ENCODE results near the gene PRELP.
"Not testable (repeated sequence)": the region's sequence is repeated elsewhere in the genome, so short reads cannot be mapped to it uniquely, and the experiment has no call there.

PRELP gene

GRCh38 chr1:203509135-203509534 lies 33.5 kb downstream of the PRELP start:
- DNase-seq = no peak

- no peak for DNase-seq
Observed at GRCh38 chr1:203511513-203511912, 35.9 kb downstream of the PRELP start.

GRCh38 chr1:203511930-203512329 lies 36.3 kb downstream of the PRELP start:
- no peak for DNase-seq

- no peak for DNase-seq
Observed at GRCh38 chr1:203512517-203512847, 36.9 kb downstream of the PRELP start.

GRCh38 chr1:203512848-203513584 lies 37.4 kb downstream of the PRELP start:
- DNase-seq = peak; percentile 97

GRCh38 chr1:203513585-203514031 lies 38.0 kb downstream of the PRELP start:
- DNase-seq = no peak

GRCh38 chr1:203516184-203516583 lies 40.6 kb downstream of the PRELP start:
- no peak for DNase-seq

GRCh38 chr1:203516906-203517305 lies 41.3 kb downstream of the PRELP start:
- DNase-seq = no peak

- no peak for DNase-seq
Observed at GRCh38 chr1:203517426-203518110, 42.0 kb downstream of the PRELP start.

GRCh38 chr1:203518139-203518538 lies 42.5 kb downstream of the PRELP start:
- not testable (repeated sequence) for DNase-seq

- DNase-seq = no peak
Observed at GRCh38 chr1:203518541-203518940, 42.9 kb downstream of the PRELP start.

GRCh38 chr1:203519053-203519840 lies 43.6 kb downstream of the PRELP start:
- DNase-seq = no peak

GRCh38 chr1:203519896-203520295 lies 44.3 kb downstream of the PRELP start:
- DNase-seq = no peak

- peak; percentile 72 for DNase-seq
Observed at GRCh38 chr1:203520315-203520714, 44.7 kb downstream of the PRELP start.

GRCh38 chr1:203521074-203521794 lies 45.6 kb downstream of the PRELP start:
- DNase-seq = no peak

GRCh38 chr1:203521812-203522211 lies 46.2 kb downstream of the PRELP start:
- DNase-seq = no peak

- no peak for DNase-seq
Observed at GRCh38 chr1:203522237-203522636, 46.6 kb downstream of the PRELP start.

GRCh38 chr1:203523667-203524066 lies 48.1 kb downstream of the PRELP start:
- DNase-seq = no peak

- no peak for DNase-seq
Observed at GRCh38 chr1:203524152-203524551, 48.5 kb downstream of the PRELP start.

- no peak for DNase-seq
Observed at GRCh38 chr1:203524824-203525223, 49.2 kb downstream of the PRELP start.

- no peak for DNase-seq
Observed at GRCh38 chr1:203525685-203526084, 50.1 kb downstream of the PRELP start.

GRCh38 chr1:203526130-203526529 lies 50.5 kb downstream of the PRELP start:
- DNase-seq = no peak

GRCh38 chr1:203526572-203526971 lies 51.0 kb downstream of the PRELP start:
- peak; percentile 50 for DNase-seq

Data from EL (cell line).